K562 (cell line): ENCODE data around the gene EML3. TPM values are rescaled to one million over a fixed set of nuclear protein-coding genes. Genes with fewer than 3 reads are reported as not detected.

ENCODE experiments used
- CBX2 ChIP-seq: fragments of 200-600 bp; sonication (generic); IDR thresholded peaks from one replicate; pipeline ENCODE4 v1.6.1; 2012; ENCODE audit warnings: mild to moderate bottlenecking, low read length, inconsistent platforms; ENCODE audit not compliant: insufficient read depth, poor library complexity, severe bottlenecking
- KLF13 ChIP-seq: fragments of 450-650 bp; IDR thresholded peaks from 2 replicates; pipeline ENCODE4 v1.6.1; 2016; ENCODE audit warnings: missing genetic modification characterization, low read depth, mild to moderate bottlenecking, missing compliant biosample characterization, moderate library complexity, borderline replicate concordance
- MCM5 ChIP-seq: fragments of 450-650 bp; IDR thresholded peaks from 2 replicates; pipeline ENCODE4 v1.6.1; 2016; ENCODE audit warnings: low read depth
- PHTF2 ChIP-seq: fragments of 250-450 bp; sonication (Bioruptor Pico); IDR thresholded peaks from 2 replicates; pipeline ENCODE4 v1.5.0; 2021; ENCODE audit warnings: mild to moderate bottlenecking
- SMC3 ChIP-seq: conservative IDR thresholded peaks from 2 replicates; pipeline ENCODE4 v1.6.1; 2011; ENCODE audit warnings: low read depth, low read length, improper control_type of control experiment; ENCODE audit not compliant: insufficient read depth
- TBL1XR1 ChIP-seq, 2 experiments: IDR thresholded peaks; 2 replicates each; pipeline ENCODE4 v1.6.1; 2012; ENCODE audit warnings: improper control_type of control experiment in 2 of 2, low read length in 2 of 2, mild to moderate bottlenecking in 1 of 2
- ZNF124 ChIP-seq: sonication (generic); formaldehyde crosslinking; IDR thresholded peaks from 2 replicates; pipeline ENCODE4 v1.8.1; 2022; ENCODE audit warnings: missing genetic modification reagents
- ZNF217 ChIP-seq: sonication (generic); formaldehyde crosslinking; IDR thresholded peaks from 2 replicates; pipeline ENCODE4 v1.8.0; 2022; ENCODE audit warnings: mild to moderate bottlenecking, missing genetic modification reagents
- polyA plus RNA-seq, 8 experiments: library from polyadenylated mRNA; depleted of rRNA in 4 of 8; stranded (reverse) in 5 of 8; unstranded in 3 of 8; fragments of >200 nt; fragmentation: Nextera tagmentation in 2 of 8; fragmentation: Illumina TruSeq in 1 of 8; extraction: Ambion mirVana in 2 of 8; extraction: Trizol in 1 of 8; gene quantifications; 2 replicates each; pipeline versions ENCODE4 v1.2.1 to v1.2.3, GENCODE V29; 2011 to 2014; ENCODE audit warnings: inconsistent platforms in 1 of 8, missing spikeins in 1 of 8
- total RNA-seq, 7 experiments: library from RNA; depleted of rRNA in 6 of 7; stranded (reverse); fragments of >200 nt in 6 of 7; fragmentation: Illumina TruSeq in 2 of 7; extraction: Trizol in 2 of 7; gene quantifications; 2 replicates each; pipeline versions ENCODE4 v1.2.1 to v1.2.3, GENCODE V29; 2011 to 2021; ENCODE audit warnings: low replicate concordance in 1 of 7
- TF ChIP-seq, protein P1 (sequence below): fragments of 450-650 bp; IDR thresholded peaks from 2 replicates; pipeline ENCODE4 v1.6.1; 2018; ENCODE audit not compliant: partially characterized antibody
- TF ChIP-seq, protein P2 (sequence below): fragments of 250-450 bp; sonication (Bioruptor Pico); IDR thresholded peaks from 2 replicates; pipeline ENCODE4 v1.5.0; 2022; ENCODE audit warnings: mild to moderate bottlenecking

The EML3 gene
- total and polyA plus RNA-seq, 9 of the 15 experiments (the other 6 are each of a cell fraction or from before 2014, with no cell fraction given): 0.32 to 90.5 (median 26.4) TPM

DNA sequence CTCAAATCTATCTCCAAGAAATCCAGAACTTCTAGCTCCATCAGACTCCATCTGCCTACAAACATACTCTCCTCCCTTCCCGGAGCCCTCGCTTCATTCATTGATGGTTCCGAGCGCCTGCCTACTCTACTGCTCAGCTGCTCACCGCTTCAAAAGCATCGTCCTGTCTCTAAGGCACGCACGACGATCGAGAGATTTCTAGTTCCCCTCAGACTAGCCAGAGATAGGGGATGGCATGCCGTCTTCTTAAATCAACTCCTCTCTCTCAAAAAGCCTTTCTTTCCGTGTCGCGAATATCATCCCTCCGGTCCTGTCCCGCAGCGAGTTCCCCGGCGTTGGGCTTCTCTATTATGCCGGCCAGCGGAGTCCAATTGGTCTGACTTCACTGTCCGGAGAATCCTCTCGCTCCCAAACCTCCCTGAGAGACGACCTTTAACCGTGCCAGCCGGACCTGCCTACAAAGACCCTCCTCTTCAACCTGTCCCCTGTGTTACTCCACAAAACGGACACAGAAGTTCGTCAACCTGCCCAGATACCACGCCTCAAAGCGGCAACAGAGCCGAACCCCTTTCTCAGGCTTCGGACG lies 39.5 kb downstream of the EML3 start (continued):
- TF ChIP-seq, protein P1, sequence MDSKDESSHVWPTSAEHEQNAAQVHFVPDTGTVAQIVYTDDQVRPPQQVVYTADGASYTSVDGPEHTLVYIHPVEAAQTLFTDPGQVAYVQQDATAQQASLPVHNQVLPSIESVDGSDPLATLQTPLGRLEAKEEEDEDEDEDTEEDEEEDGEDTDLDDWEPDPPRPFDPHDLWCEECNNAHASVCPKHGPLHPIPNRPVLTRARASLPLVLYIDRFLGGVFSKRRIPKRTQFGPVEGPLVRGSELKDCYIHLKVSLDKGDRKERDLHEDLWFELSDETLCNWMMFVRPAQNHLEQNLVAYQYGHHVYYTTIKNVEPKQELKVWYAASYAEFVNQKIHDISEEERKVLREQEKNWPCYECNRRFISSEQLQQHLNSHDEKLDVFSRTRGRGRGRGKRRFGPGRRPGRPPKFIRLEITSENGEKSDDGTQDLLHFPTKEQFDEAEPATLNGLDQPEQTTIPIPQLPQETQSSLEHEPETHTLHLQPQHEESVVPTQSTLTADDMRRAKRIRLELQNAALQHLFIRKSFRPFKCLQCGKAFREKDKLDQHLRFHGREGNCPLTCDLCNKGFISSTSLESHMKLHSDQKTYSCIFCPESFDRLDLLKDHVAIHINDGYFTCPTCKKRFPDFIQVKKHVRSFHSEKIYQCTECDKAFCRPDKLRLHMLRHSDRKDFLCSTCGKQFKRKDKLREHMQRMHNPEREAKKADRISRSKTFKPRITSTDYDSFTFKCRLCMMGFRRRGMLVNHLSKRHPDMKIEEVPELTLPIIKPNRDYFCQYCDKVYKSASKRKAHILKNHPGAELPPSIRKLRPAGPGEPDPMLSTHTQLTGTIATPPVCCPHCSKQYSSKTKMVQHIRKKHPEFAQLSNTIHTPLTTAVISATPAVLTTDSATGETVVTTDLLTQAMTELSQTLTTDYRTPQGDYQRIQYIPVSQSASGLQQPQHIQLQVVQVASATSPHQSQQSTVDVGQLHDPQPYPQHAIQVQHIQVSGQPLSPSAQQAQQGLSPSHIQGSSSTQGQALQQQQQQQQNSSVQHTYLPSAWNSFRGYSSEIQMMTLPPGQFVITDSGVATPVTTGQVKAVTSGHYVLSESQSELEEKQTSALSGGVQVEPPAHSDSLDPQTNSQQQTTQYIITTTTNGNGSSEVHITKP: peak; percentile 4
- TF ChIP-seq PHTF2 (CRISPR knock-in tag): peak; percentile 77; the same call in 1 of the 2 replicates
- no peak for TF ChIP-seq SMC3
- no peak for TF ChIP-seq CBX2
- no peak for TF ChIP-seq KLF13
- no peak for TF ChIP-seq MCM5
- no peak for TF ChIP-seq ZNF217
- TF ChIP-seq, protein P2, sequence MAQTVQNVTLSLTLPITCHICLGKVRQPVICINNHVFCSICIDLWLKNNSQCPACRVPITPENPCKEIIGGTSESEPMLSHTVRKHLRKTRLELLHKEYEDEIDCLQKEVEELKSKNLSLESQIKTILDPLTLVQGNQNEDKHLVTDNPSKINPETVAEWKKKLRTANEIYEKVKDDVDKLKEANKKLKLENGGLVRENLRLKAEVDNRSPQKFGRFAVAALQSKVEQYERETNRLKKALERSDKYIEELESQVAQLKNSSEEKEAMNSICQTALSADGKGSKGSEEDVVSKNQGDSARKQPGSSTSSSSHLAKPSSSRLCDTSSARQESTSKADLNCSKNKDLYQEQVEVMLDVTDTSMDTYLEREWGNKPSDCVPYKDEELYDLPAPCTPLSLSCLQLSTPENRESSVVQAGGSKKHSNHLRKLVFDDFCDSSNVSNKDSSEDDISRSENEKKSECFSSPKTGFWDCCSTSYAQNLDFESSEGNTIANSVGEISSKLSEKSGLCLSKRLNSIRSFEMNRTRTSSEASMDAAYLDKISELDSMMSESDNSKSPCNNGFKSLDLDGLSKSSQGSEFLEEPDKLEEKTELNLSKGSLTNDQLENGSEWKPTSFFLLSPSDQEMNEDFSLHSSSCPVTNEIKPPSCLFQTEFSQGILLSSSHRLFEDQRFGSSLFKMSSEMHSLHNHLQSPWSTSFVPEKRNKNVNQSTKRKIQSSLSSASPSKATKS (CRISPR knock-in tag): no peak
- TF ChIP-seq ZNF124 (CRISPR knock-in tag): no peak
- 0 out of 4 replicates have a peak, but pooled peaks of 1 of the 2 experiments have one; percentile 15 for TF ChIP-seq TBL1XR1 (IDR thresholded peaks at IDR 0.05; ENCODE audit: low read length in 2 of 2)
- TF ChIP-seq, all 486 proteins: peak for 14
